ENCODE measurements around the gene ENAM. TPM values are rescaled to one million over a fixed set of nuclear protein-coding genes. Genes with fewer than 3 reads are reported as not detected.
"Not testable (repeated sequence)": the region's sequence is repeated elsewhere in the genome, so short reads cannot be mapped to it uniquely, and the experiment has no call there.

The ENAM gene
- total RNA-seq, 1 donor from 2014 or later = 2.1 TPM

- H3K36me3 ChIP-seq (ENCODE audit: control insufficient read depth in 3 of 3, insufficient read depth in 3 of 3, low read length in 3 of 3) = peaks cover 0 to 3% (median 0%) of the 10 kb centered on the region in 3 donors
- peaks cover 25 to 29% (median 25%) of the 10 kb centered on the region in 3 donors for H3K4me1 ChIP-seq (ENCODE audit: control insufficient read depth in 3 of 3, insufficient read depth in 3 of 3, low read length in 3 of 3)
- no peaks in the 10 kb centered on the region for H3K9me3 ChIP-seq (ENCODE audit: control insufficient read depth in 3 of 3, low read length in 3 of 3)
- H3K27me3 ChIP-seq (ENCODE audit: control insufficient read depth in 3 of 3, insufficient read depth in 3 of 3, low read length in 3 of 3) = no peaks in the 10 kb centered on the region
- no peak overlapping the region for H3K9ac ChIP-seq (ENCODE audit: low read depth in 1 of 3, low read length in 3 of 3)
- H3K4me3 ChIP-seq (ENCODE audit: low read length in 3 of 3) = no peak overlapping the region
- H3K27ac ChIP-seq (ENCODE audit: low read depth, low read length) = no peak overlapping the region
These were observed 63.1 kb downstream of the ENAM start for GRCh38 chr4:70691661-70692060.

GRCh38 chr4:70694633-70695032, 66.1 kb downstream of the ENAM start:
- H3K27me3 ChIP-seq (ENCODE audit: control insufficient read depth in 3 of 3, insufficient read depth in 3 of 3, low read length in 3 of 3); H3K36me3 ChIP-seq (ENCODE audit: control insufficient read depth in 3 of 3, insufficient read depth in 3 of 3, low read length in 3 of 3); H3K9ac ChIP-seq (ENCODE audit: low read depth in 1 of 3, low read length in 3 of 3); H3K4me3 ChIP-seq (ENCODE audit: low read length in 3 of 3); H3K27ac ChIP-seq (ENCODE audit: low read depth, low read length); H3K9me3 ChIP-seq (ENCODE audit: control insufficient read depth in 3 of 3, low read length in 3 of 3): not testable (repeated sequence)
- peaks cover 12 to 16% (median 13%) of the 10 kb centered on the region in 3 donors for H3K4me1 ChIP-seq (ENCODE audit: control insufficient read depth in 3 of 3, insufficient read depth in 3 of 3, low read length in 3 of 3)

Other genes with a start within 250 kb of the ENAM start
- not detected for gene SMR3B, start 245.6 kb upstream of the ENAM start, total RNA-seq
- not detected for gene OPRPN, start 230.8 kb upstream of the ENAM start, total RNA-seq
- gene MUC7, start 156.5 kb upstream of the ENAM start, total RNA-seq = not detected
- gene AMTN, start 110.2 kb upstream of the ENAM start, total RNA-seq = not detected
- gene AMBN, start 36.5 kb upstream of the ENAM start, total RNA-seq = not detected
- 2.1 TPM for gene JCHAIN, start 37.8 kb downstream of the ENAM start, total RNA-seq
- 13.6 TPM for gene UTP3, start 59.8 kb downstream of the ENAM start, total RNA-seq
- 60.0 TPM for gene RUFY3, start 93.2 kb downstream of the ENAM start, total RNA-seq
- 87.7 TPM for gene GRSF1, start 211.1 kb downstream of the ENAM start, total RNA-seq

Data from skeletal muscle tissue (tissue), 4 donors.